Glutamatergic neuron (in vitro differentiated cells): ENCODE data around the gene HMGN3. TPM values are rescaled to one million over a fixed set of nuclear protein-coding genes. Genes with fewer than 3 reads are reported as not detected.

ENCODE experiments used
- DNase-seq: peaks from one replicate; pipeline ENCODE4 v3.0.0; 2022
- H3K27ac Mint-ChIP-seq: one replicate; pipeline ENCODE4 v1.8.0; 2020; ENCODE audit warnings: mild to moderate bottlenecking, mixed read lengths, inconsistent platforms; ENCODE audit not compliant: unreplicated experiment
- H3K27me3 Mint-ChIP-seq: one replicate; pipeline ENCODE4 v1.8.0; 2020; ENCODE audit warnings: mild to moderate bottlenecking, moderate library complexity, mixed read lengths, inconsistent platforms; ENCODE audit not compliant: unreplicated experiment
- H3K36me3 Mint-ChIP-seq: one replicate; pipeline ENCODE4 v1.8.0; 2020; ENCODE audit warnings: mild to moderate bottlenecking, mixed read lengths, inconsistent platforms; ENCODE audit not compliant: unreplicated experiment
- H3K4me1 Mint-ChIP-seq: one replicate; pipeline ENCODE4 v1.8.0; 2020; ENCODE audit warnings: mild to moderate bottlenecking, low read depth, mixed read lengths, inconsistent platforms; ENCODE audit not compliant: unreplicated experiment
- H3K4me3 Mint-ChIP-seq: one replicate; pipeline ENCODE4 v1.8.0; 2020; ENCODE audit warnings: mild to moderate bottlenecking, mixed read lengths, inconsistent platforms; ENCODE audit not compliant: unreplicated experiment
- H3K9me3 Mint-ChIP-seq: one replicate; pipeline ENCODE4 v1.8.0; 2020; ENCODE audit warnings: mild to moderate bottlenecking, moderate library complexity, mixed read lengths, inconsistent platforms; ENCODE audit not compliant: unreplicated experiment
- total RNA-seq: library from RNA; stranded (reverse); fragmentation: NEBNext Ultra II Directional; extraction: Animal tissue kit (Norgen Biotek cat#: 25700); gene quantifications from one replicate; pipeline ENCODE4 v1.2.1, GENCODE V29; 2021; ENCODE audit not compliant: unreplicated experiment
- TF ChIP-seq, protein P1 (sequence below): fragments of 200-600 bp; sonication (generic); IDR thresholded peaks from one replicate; pipeline ENCODE4 v1.5.0; 2021; ENCODE audit not compliant: partially characterized antibody, unreplicated experiment

The HMGN3 gene
- total RNA-seq, 1 donor from 2014 or later, result 43.0 TPM

DNA sequence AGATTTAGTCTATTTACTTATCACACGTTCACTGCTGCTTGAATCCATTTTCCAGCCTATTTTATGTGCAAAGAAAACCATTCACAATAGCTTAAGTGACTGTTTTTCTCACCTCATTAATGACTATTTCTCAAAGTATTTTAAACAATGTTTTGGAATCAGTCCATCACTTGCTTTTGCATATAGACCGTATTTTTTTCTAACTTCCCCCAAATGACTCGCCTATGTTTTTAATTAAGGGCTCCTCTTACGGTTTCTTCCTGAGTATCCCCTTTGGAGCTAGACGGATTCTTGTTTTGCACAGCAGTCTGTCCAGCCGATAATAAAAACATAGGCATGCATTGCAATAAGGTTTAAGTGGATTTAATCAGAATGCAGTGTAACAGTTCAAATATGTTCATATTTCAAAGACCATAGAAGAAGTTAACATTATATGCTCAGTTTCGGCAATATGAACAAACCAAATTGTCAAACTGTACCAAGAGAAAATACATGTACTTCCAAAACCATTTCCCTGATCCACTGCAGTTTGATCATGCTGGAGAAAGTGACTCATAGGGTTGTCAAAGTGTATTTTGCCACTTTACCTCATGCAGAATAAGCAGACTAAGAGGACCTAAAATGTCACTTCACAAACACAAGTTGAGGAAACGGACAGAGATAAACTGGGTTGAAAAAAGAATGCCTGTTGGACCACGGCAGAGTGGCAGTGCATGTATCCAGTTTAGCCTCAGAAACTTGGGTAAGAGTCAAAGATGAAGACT, 66.4 kb downstream of the HMGN3 start:
- Mint-ChIP-seq H3K36me3 (no peaks in the 10 kb centered on the region), H3K27me3 (no peaks in the 10 kb centered on the region), H3K27ac (no peak overlapping the region), H3K9me3 (no peaks in the 10 kb centered on the region), H3K4me1 (peaks cover 7% of the 10 kb centered on the region), H3K4me3 (no peak overlapping the region)
- TF ChIP-seq, protein P1, sequence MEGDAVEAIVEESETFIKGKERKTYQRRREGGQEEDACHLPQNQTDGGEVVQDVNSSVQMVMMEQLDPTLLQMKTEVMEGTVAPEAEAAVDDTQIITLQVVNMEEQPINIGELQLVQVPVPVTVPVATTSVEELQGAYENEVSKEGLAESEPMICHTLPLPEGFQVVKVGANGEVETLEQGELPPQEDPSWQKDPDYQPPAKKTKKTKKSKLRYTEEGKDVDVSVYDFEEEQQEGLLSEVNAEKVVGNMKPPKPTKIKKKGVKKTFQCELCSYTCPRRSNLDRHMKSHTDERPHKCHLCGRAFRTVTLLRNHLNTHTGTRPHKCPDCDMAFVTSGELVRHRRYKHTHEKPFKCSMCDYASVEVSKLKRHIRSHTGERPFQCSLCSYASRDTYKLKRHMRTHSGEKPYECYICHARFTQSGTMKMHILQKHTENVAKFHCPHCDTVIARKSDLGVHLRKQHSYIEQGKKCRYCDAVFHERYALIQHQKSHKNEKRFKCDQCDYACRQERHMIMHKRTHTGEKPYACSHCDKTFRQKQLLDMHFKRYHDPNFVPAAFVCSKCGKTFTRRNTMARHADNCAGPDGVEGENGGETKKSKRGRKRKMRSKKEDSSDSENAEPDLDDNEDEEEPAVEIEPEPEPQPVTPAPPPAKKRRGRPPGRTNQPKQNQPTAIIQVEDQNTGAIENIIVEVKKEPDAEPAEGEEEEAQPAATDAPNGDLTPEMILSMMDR, result no peak
- no peak for DNase-seq

DNA sequence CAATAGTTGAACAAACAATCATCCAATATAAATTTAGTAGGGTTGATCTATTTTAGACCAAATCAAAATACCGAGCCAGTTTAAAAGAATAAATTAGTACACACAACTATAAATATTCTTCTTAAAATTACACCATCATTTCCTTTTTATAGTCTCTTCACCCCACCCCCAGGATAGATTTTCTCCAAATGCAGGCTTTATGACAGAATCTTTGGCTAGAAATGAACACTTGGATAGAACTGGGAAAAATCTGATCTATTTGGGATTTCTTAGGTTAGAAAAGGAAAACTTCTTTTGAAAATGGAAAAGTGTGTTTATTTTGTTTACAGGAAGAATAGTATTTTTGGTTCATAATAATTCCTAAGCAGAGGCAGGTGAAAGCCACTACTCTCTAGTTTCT, 74.6 kb downstream of the HMGN3 start:
- Mint-ChIP-seq H3K36me3 (no peaks in the 10 kb centered on the region), H3K4me1 (no peaks in the 10 kb centered on the region)
- TF ChIP-seq, protein P1, result no peak

DNA sequence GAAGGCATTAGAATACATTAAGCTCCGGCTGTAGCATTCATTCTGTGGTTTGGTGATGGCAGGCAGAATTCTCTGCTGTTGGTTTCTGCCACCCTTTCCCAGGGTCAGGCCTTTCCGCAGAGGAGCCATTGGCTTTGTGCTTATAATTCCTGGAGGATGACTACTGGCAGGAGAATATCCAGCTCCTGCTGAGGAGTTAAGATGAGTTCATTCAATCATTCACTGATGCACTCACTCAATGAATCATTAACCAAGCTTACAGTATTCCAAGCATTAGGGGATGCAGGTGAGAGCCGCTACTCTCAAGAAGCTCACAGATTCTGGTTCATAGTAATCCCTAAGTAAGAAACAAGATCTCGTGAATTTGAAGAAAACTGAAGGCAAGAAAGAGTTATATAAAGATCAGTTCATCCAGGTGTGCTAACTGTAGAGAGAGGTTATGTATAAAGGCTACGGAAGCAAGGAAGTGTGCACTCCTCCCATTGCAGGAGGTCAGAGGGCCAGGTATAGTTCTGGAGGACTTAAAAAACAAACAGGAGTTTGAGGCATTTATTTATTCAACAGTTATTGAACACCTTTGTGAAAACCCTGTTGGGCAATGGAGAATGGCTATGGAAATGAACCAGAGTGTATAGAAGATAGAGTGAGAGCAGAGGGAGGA, 75.5 kb downstream of the HMGN3 start:
- no peaks in the 10 kb centered on the region for H3K36me3 Mint-ChIP-seq
- TF ChIP-seq, protein P1, result no peak
- H3K9me3 Mint-ChIP-seq, result no peaks in the 10 kb centered on the region
- no peaks in the 10 kb centered on the region for H3K4me1 Mint-ChIP-seq
- no peak for DNase-seq
- H3K4me3 Mint-ChIP-seq, result no peak overlapping the region
- peaks cover 2% of the 10 kb centered on the region for H3K27me3 Mint-ChIP-seq
- H3K27ac Mint-ChIP-seq, result no peak overlapping the region

More for the DNA sequence above, 74.6 kb downstream of the HMGN3 start:
- Mint-ChIP-seq H3K4me3 (no peak overlapping the region), H3K9me3 (no peaks in the 10 kb centered on the region), H3K27ac (no peak overlapping the region), H3K27me3 (peaks cover 2% of the 10 kb centered on the region)
- DNase-seq, result no peak

DNA sequence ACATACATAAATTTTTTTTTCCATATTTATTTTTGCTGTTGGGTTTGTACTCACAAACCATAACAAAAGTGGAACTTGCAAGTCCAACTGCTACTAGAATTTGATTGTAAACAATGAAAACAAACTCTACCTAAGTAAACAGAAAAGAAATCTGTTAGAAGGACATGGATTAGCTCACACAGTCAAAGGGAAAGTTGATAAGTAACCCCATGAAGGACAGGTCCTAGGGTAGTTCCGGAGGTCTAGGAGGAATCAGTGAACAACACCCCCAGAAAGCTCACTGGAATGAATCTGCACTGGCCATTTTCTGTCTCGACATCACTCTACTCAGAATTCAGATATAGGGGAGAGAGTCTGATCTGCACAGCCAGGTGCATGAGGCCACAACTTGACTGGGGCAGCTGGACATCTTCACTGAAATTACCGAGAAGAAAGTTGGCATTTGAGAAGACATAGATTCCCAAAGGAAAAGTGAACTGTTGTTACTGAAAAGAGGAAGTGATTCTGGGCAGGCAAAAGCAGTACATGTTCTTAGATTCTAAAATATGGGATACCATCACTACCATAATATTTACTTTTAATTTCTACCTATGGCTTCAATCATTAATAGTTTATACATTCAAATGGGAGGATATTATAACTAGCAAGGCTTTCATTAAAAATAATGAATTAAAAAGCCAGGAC, 76.4 kb downstream of the HMGN3 start:
- Mint-ChIP-seq H3K4me3 (no peak overlapping the region), H3K4me1 (no peaks in the 10 kb centered on the region), H3K27ac (no peak overlapping the region), H3K36me3 (no peaks in the 10 kb centered on the region), H3K9me3 (no peaks in the 10 kb centered on the region), H3K27me3 (peaks cover 2% of the 10 kb centered on the region)
- TF ChIP-seq, protein P1, result no peak
- no peak for DNase-seq
